GM10248 (cell line): ENCODE measurements around the gene ADSL.

ENCODE experiments used
- CTCF ChIA-PET: fragments of 300-600 bp; sonication (Branson Sonifier 250); formaldehyde crosslinking; extraction: SDS; loops from one replicate; lab custom pipeline; 2021; ENCODE audit warnings: antibody characterized with exemption; lab: Yijun Ruan, JAX
- POLR2A ChIA-PET: fragments of 350-650 bp; sonication (Branson Sonifier 250); formaldehyde crosslinking; extraction: SDS; loops from one replicate; lab custom pipeline; 2020; ENCODE audit warnings: antibody characterized with exemption; lab: Yijun Ruan, JAX
- DNase-seq: peaks from one replicate; pipeline ENCODE4 v3.0.0; 2012; ENCODE audit errors: extremely low spot score
- TF ChIP-seq, protein P1 (sequence below): IDR thresholded peaks from 2 replicates; pipeline ENCODE4 v1.5.1; 2012; ENCODE audit warnings: mild to moderate bottlenecking, low read depth; ENCODE audit errors: extremely low read depth, missing control alignments, control extremely low read depth

ADSL gene

DNA sequence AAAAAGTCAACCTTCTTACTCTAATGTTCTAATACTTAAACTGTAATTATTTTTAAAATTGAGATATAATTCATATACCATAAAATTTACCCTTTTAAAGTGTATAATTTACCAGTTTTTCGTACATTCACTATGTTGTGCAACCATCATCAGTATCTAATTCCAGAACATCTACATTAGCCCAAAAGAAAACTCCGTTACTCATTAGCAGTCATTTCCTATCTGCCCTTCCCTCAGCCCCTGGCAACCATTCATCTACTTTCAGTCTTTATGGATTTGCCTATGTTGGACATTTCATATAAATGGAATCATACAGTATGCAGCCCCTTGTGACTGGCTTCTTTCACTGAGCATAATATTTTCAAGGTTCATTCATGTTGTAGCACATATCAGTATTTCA, 46.3 kb downstream of the ADSL start:
- TF ChIP-seq, protein P1, sequence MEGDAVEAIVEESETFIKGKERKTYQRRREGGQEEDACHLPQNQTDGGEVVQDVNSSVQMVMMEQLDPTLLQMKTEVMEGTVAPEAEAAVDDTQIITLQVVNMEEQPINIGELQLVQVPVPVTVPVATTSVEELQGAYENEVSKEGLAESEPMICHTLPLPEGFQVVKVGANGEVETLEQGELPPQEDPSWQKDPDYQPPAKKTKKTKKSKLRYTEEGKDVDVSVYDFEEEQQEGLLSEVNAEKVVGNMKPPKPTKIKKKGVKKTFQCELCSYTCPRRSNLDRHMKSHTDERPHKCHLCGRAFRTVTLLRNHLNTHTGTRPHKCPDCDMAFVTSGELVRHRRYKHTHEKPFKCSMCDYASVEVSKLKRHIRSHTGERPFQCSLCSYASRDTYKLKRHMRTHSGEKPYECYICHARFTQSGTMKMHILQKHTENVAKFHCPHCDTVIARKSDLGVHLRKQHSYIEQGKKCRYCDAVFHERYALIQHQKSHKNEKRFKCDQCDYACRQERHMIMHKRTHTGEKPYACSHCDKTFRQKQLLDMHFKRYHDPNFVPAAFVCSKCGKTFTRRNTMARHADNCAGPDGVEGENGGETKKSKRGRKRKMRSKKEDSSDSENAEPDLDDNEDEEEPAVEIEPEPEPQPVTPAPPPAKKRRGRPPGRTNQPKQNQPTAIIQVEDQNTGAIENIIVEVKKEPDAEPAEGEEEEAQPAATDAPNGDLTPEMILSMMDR, result no peak
- no peak for DNase-seq
- POLR2A ChIA-PET, result no interaction called here
- CTCF ChIA-PET, result interaction anchor here (0.9 to 1.6 kb wide), 4 partner anchors 10 to 33 kb away, joined by 3 to 4 read pairs (median 3); partner anchors contain the start of gene SGSM3

DNA sequence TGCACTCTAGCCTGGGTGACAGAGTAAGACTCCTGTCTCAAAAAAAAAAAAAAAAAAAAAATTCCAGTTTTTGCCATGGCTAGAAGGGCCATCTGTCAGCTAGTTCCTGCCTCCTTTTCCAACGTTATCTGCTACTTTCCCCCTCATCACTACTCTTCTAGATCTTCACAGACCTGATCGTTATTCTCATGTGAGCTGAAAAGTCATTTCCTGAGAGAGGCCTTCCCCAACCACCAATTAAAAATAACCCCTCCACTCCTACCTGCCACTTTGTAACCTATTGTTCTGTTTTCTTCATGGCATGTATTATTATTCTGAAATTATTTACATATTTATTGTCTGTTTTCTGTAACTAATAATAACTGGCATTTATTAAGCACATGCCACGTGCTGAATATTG, 48.3 kb downstream of the ADSL start:
- CTCF ChIA-PET, result interaction anchor here (0.6 to 1.3 kb wide), 4 partner anchors 10 to 76 kb away, joined by 3 to 7 read pairs (median 4); no protein-coding TSS in a partner anchor
- POLR2A ChIA-PET, result interaction anchor here (0.5 kb wide), 1 partner anchor 1283 kb away, joined by 3 read pairs; no protein-coding TSS in a partner anchor
- TF ChIP-seq, protein P1, result no peak
- DNase-seq, result no peak

DNA sequence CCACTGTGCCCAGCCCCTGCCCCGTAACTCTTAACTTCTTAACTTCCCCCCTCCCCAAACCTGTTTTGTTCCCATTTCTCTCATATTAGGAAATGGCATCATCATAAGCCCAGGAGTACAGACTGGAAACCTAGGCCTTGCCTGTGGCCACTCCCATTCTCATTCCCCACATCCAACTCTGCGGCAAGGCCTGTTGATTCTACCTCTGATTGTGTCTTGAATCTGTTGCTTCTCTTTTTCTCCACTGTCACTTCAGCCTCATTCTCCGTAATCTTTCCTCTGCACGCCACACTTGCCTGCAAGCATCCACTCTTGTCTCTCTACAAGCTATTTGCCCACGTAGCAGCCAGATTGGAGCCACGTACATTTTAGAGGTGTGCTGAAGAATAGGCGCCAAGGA, 49.3 kb downstream of the ADSL start:
- no peak for DNase-seq
- ChIA-PET POLR2A (no interaction called here), CTCF (no interaction called here)
- TF ChIP-seq, protein P1, result no peak

DNA sequence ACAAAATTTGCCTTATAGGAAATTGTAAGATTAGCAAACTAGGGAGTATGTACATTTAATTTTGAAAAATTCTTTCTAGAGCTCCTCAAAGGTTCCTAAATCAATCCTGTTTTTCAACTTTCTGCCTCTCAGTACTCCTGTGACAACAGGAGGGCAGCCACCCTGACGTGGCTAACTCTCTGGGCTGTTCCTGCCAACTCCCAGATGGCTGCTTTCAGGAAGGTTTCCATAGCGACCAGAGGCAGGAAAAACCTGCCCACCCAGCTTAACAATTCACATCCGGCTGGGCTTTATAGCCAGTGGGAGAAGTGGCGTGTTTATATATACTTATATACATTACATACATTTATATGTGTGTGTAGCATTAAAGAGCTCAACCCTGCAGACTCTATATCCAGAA, 50.6 kb downstream of the ADSL start:
- POLR2A ChIA-PET, result no interaction called here
- CTCF ChIA-PET, result interaction anchor here (0.7 to 2.3 kb wide), 10 partner anchors 9 to 249 kb away, joined by 3 to 7 read pairs (median 3); no protein-coding TSS in a partner anchor
- no peak for DNase-seq
- TF ChIP-seq, protein P1, result no peak

DNA sequence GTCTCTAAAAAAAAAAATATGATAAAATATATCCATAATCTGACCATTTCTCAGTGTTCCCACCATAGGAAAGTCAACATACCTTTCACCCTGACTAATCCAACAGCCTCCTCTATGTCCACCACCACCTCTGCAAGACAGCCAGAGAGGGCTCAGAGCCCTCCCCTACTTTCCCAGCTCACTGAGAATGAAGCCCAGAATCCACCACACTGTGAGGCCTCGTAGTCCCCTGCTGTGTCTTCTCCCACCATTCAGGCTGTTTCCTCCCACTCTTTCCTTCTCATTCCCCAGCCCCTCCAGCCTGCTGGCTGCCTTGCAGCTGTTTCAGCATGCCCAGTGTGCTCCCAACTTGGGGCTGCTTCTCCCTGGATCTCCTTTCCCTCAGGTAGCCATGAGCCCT, 51.1 kb downstream of the ADSL start:
- ChIA-PET POLR2A (no interaction called here), CTCF (interaction anchor here (0.7 to 2.3 kb wide), 10 partner anchors 9 to 248 kb away, joined by 3 to 7 read pairs (median 3); no protein-coding TSS in a partner anchor)
- TF ChIP-seq, protein P1, result no peak
- no peak for DNase-seq

DNA sequence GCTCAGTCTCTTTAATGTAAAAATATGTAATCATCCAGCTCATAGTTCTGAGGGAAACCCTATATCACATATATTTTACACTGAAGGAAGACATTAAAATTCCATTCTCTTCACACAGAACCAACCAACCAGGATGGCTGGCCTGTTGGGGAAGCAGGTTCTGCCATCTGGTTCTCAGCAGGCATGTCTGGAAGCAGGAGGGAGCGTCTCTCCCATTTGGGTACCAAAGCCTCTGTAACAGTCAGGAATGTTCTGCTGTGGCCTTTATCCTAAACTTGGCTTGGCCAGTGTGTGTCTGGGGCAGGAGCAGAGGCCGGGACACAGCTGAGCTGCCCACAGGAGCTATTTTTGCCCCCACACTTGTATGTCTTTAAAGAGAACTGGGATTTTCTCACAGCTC, 53.3 kb downstream of the ADSL start:
- no peak for DNase-seq
- ChIA-PET POLR2A (interaction anchor here (1.0 kb wide), 1 partner anchor 37 kb away, joined by 3 read pairs; no protein-coding TSS in a partner anchor), CTCF (interaction anchor here (0.7 to 2.1 kb wide), 9 partner anchors 9 to 499 kb away, joined by 3 to 10 read pairs (median 3); no protein-coding TSS in a partner anchor)
- TF ChIP-seq, protein P1, result no peak

DNA sequence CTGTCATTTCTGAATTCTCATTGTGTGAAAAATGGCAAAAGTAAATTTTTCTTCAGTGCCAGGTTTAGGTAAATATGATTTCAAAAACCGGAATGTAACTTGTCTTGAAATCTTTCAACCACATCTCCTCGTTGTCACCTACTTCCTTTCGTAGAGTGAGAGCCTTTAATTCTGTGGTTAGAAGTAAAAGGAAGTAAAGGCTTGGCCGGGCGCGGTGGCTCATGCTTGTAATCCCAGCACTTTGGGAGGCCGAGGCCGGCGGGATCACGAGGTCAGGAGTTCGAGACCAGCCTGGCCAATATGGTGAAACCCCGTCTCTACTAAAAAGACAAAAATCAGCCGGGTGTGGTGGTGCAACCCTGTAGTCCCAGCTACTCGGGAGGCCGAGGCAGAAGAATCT, 53.9 kb downstream of the ADSL start:
- DNase-seq, result peak; percentile 61
- TF ChIP-seq, protein P1, result no peak
- CTCF ChIA-PET, result interaction anchor here (0.8 to 2.1 kb wide), 6 partner anchors 9 to 36 kb away, joined by 3 to 10 read pairs (median 3); no protein-coding TSS in a partner anchor
- POLR2A ChIA-PET, result interaction anchor here (1.0 kb wide), 1 partner anchor 36 kb away, joined by 3 read pairs; no protein-coding TSS in a partner anchor
